Activated CD8-positive, alpha-beta T cell treated with anti-CD3 and anti-CD28 coated beads, Interleukin-2, amount 10 ng/mL, durations not matched to agents 7 days and 5 days (primary cell): ENCODE results near the gene VENTX. TPM values are rescaled to one million over a fixed set of nuclear protein-coding genes. Genes with fewer than 3 reads are reported as not detected.
A peak's percentile ranks its signal among the peaks of the same experiment; 100 is the strongest.

ENCODE experiments used
- ATAC-seq: fragments of 150-1000 bp; cut with Tn5 transposase; one replicate; pipeline ENCODE4 v1.10.0; 2021; ENCODE audit warnings: moderate library complexity
- CTCF ChIA-PET: fragments of 350-600 bp; sonication (Branson Sonifier 250); formaldehyde crosslinking; loops from one replicate; lab custom pipeline; 2021; ENCODE audit warnings: antibody characterized with exemption; lab: Charles Lee
- POLR2A ChIA-PET: fragments of 350-600 bp; sonication (Branson Sonifier 250); formaldehyde crosslinking; loops from one replicate; lab custom pipeline; 2021; ENCODE audit warnings: antibody characterized with exemption; lab: Charles Lee
- DNase-seq: peaks from one replicate; pipeline ENCODE4 v3.0.0-alpha.2; 2020
- H3K27ac Mint-ChIP-seq: one replicate; pipeline ENCODE4 v1.8.0; 2021; ENCODE audit warnings: mild to moderate bottlenecking, mixed read lengths
- H3K27me3 Mint-ChIP-seq: one replicate; pipeline ENCODE4 v1.8.0; 2021; ENCODE audit warnings: low read depth, mixed read lengths
- H3K36me3 Mint-ChIP-seq: one replicate; pipeline ENCODE4 v1.8.0; 2021; ENCODE audit warnings: low read depth, mixed read lengths
- H3K4me1 Mint-ChIP-seq: one replicate; pipeline ENCODE4 v1.8.0; 2021; ENCODE audit warnings: low read depth, mixed read lengths
- H3K4me3 Mint-ChIP-seq: one replicate; pipeline ENCODE4 v1.8.0; 2021; ENCODE audit warnings: mild to moderate bottlenecking, mixed read lengths
- H3K9me3 Mint-ChIP-seq: one replicate; pipeline ENCODE4 v1.8.0; 2022; ENCODE audit warnings: mixed read lengths; ENCODE audit not compliant: insufficient read depth
- total RNA-seq, 2 experiments: library from RNA; stranded (reverse); gene quantifications; one replicate each; pipeline ENCODE4 v1.2.3, GENCODE V29; 2021

VENTX gene
- total RNA-seq, 2 experiments from 2014 or later = not detected

GRCh38 chr10:133204226-133205015 is 33.2 kb upstream of the VENTX start:
- ChIA-PET POLR2A (no interaction called here), CTCF (no interaction called here)
- Mint-ChIP-seq H3K27me3 (no peaks in the 10 kb centered on the region), H3K36me3 (no peaks in the 10 kb centered on the region), H3K4me3 (no peak overlapping the region), H3K9me3 (no peaks in the 10 kb centered on the region), H3K4me1 (no peaks in the 10 kb centered on the region), H3K27ac (no peak overlapping the region)
- DNase-seq = no peak
- ATAC-seq = no peak

GRCh38 chr10:133205146-133205545 is 32.5 kb upstream of the VENTX start:
- Mint-ChIP-seq H3K27ac (no peak overlapping the region), H3K9me3 (no peaks in the 10 kb centered on the region), H3K36me3 (no peaks in the 10 kb centered on the region), H3K4me3 (no peak overlapping the region), H3K4me1 (no peaks in the 10 kb centered on the region), H3K27me3 (no peaks in the 10 kb centered on the region)
- ATAC-seq = no peak
- POLR2A ChIA-PET = no interaction called here
- CTCF ChIA-PET = no interaction called here
- DNase-seq = no peak

- ATAC-seq = no peak
- Mint-ChIP-seq H3K27ac (no peak overlapping the region), H3K36me3 (no peaks in the 10 kb centered on the region), H3K27me3 (no peaks in the 10 kb centered on the region), H3K4me3 (no peak overlapping the region), H3K4me1 (peaks cover 6% of the 10 kb centered on the region), H3K9me3 (no peaks in the 10 kb centered on the region)
- CTCF ChIA-PET = no interaction called here
- POLR2A ChIA-PET = no interaction called here
- DNase-seq = no peak
Measured at GRCh38 chr10:133206356-133207040, 31.2 kb upstream of the VENTX start.

- no peaks in the 10 kb centered on the region for H3K36me3 Mint-ChIP-seq
- no peak for ATAC-seq
- ChIA-PET CTCF (no interaction called here), POLR2A (no interaction called here)
- no peak overlapping the region for H3K4me3 Mint-ChIP-seq
- H3K27me3 Mint-ChIP-seq = no peaks in the 10 kb centered on the region
- no peak for DNase-seq
- H3K9me3 Mint-ChIP-seq = no peaks in the 10 kb centered on the region
- H3K4me1 Mint-ChIP-seq = peaks cover 7% of the 10 kb centered on the region
- no peak overlapping the region for H3K27ac Mint-ChIP-seq
Measured at GRCh38 chr10:133207041-133207600, 30.5 kb upstream of the VENTX start.

- ATAC-seq (no peak), DNase-seq (no peak)
- Mint-ChIP-seq H3K4me1 (peaks cover 7% of the 10 kb centered on the region), H3K27ac (no peak overlapping the region), H3K36me3 (no peaks in the 10 kb centered on the region), H3K27me3 (no peaks in the 10 kb centered on the region), H3K4me3 (no peak overlapping the region), H3K9me3 (no peaks in the 10 kb centered on the region)
- ChIA-PET POLR2A (no interaction called here), CTCF (no interaction called here)
Measured at GRCh38 chr10:133207627-133208026, 30.0 kb upstream of the VENTX start.

- H3K27me3 Mint-ChIP-seq = no peaks in the 10 kb centered on the region
- H3K4me3 Mint-ChIP-seq = no peak overlapping the region
- DNase-seq (no peak), ATAC-seq (no peak)
- H3K27ac Mint-ChIP-seq = no peak overlapping the region
- H3K9me3 Mint-ChIP-seq = no peaks in the 10 kb centered on the region
- H3K4me1 Mint-ChIP-seq = peaks cover 7% of the 10 kb centered on the region
- ChIA-PET CTCF (no interaction called here), POLR2A (no interaction called here)
- no peaks in the 10 kb centered on the region for H3K36me3 Mint-ChIP-seq
Measured at GRCh38 chr10:133208466-133208865, 29.2 kb upstream of the VENTX start.

- ChIA-PET CTCF (no interaction called here), POLR2A (no interaction called here)
- Mint-ChIP-seq H3K27me3 (no peaks in the 10 kb centered on the region), H3K4me1 (peaks cover 7% of the 10 kb centered on the region), H3K27ac (no peak overlapping the region), H3K9me3 (no peaks in the 10 kb centered on the region), H3K36me3 (no peaks in the 10 kb centered on the region), H3K4me3 (no peak overlapping the region)
- no peak for DNase-seq
- no peak for ATAC-seq
Measured at GRCh38 chr10:133209117-133209516, 28.5 kb upstream of the VENTX start.

GRCh38 chr10:133209641-133210040 is 28.0 kb upstream of the VENTX start:
- ChIA-PET POLR2A (no interaction called here), CTCF (no interaction called here)
- DNase-seq = no peak
- H3K4me3 Mint-ChIP-seq = no peak overlapping the region
- H3K9me3 Mint-ChIP-seq = no peaks in the 10 kb centered on the region
- H3K27ac Mint-ChIP-seq = no peak overlapping the region
- no peaks in the 10 kb centered on the region for H3K36me3 Mint-ChIP-seq
- no peaks in the 10 kb centered on the region for H3K27me3 Mint-ChIP-seq
- H3K4me1 Mint-ChIP-seq = peaks cover 7% of the 10 kb centered on the region
- no peak for ATAC-seq

- DNase-seq (peak; percentile 49), ATAC-seq (peak; percentile 49)
- Mint-ChIP-seq H3K27me3 (no peaks in the 10 kb centered on the region), H3K4me1 (peaks cover 7% of the 10 kb centered on the region), H3K36me3 (no peaks in the 10 kb centered on the region), H3K9me3 (no peaks in the 10 kb centered on the region), H3K27ac (peak overlapping the region; percentile 61), H3K4me3 (peak overlapping the region; percentile 16)
- POLR2A ChIA-PET = no interaction called here
- CTCF ChIA-PET = no interaction called here
Measured at GRCh38 chr10:133210398-133211140, 27.1 kb upstream of the VENTX start.

GRCh38 chr10:133211141-133211830 is 26.4 kb upstream of the VENTX start:
- ChIA-PET POLR2A (no interaction called here), CTCF (no interaction called here)
- Mint-ChIP-seq H3K4me1 (peaks cover 7% of the 10 kb centered on the region), H3K27ac (no peak overlapping the region), H3K9me3 (no peaks in the 10 kb centered on the region), H3K27me3 (no peaks in the 10 kb centered on the region), H3K36me3 (no peaks in the 10 kb centered on the region), H3K4me3 (no peak overlapping the region)
- ATAC-seq (no peak), DNase-seq (no peak)

- no peak overlapping the region for H3K4me3 Mint-ChIP-seq
- DNase-seq (no peak), ATAC-seq (no peak)
- no peak overlapping the region for H3K27ac Mint-ChIP-seq
- H3K9me3 Mint-ChIP-seq = no peaks in the 10 kb centered on the region
- peaks cover 7% of the 10 kb centered on the region for H3K4me1 Mint-ChIP-seq
- ChIA-PET CTCF (no interaction called here), POLR2A (no interaction called here)
- no peaks in the 10 kb centered on the region for H3K36me3 Mint-ChIP-seq
- H3K27me3 Mint-ChIP-seq = no peaks in the 10 kb centered on the region
Measured at GRCh38 chr10:133211959-133212852, 25.4 kb upstream of the VENTX start.
